Activated CD8-positive, alpha-beta memory T cell treated with anti-CD3 and anti-CD28 coated beads, Interleukin-2, amount 10 ng/mL, durations not matched to agents 7 days and 5 days (primary cell): ENCODE results near the gene SYT2. TPM values are rescaled to one million over a fixed set of nuclear protein-coding genes. Genes with fewer than 3 reads are reported as not detected.

Experiments
- ATAC-seq: fragments of 150-1000 bp; cut with Tn5 transposase; one replicate; pipeline ENCODE4 v1.10.0; 2021; ENCODE audit warnings: moderate library complexity
- CTCF ChIA-PET: fragments of 350-600 bp; sonication (Branson Sonifier 250); formaldehyde crosslinking; loops from one replicate; lab custom pipeline; 2021; ENCODE audit warnings: antibody characterized with exemption; lab: Charles Lee
- DNase-seq: peaks from one replicate; pipeline ENCODE4 v3.0.0-alpha.2; 2020
- H3K27ac Mint-ChIP-seq: one replicate; pipeline ENCODE4 v1.8.0; 2021; ENCODE audit warnings: mild to moderate bottlenecking, mixed read lengths
- H3K27me3 Mint-ChIP-seq: one replicate; pipeline ENCODE4 v1.8.0; 2021; ENCODE audit warnings: mixed read lengths
- H3K36me3 Mint-ChIP-seq: one replicate; pipeline ENCODE4 v1.8.0; 2021; ENCODE audit warnings: mild to moderate bottlenecking, mixed read lengths
- H3K4me1 Mint-ChIP-seq: one replicate; pipeline ENCODE4 v1.8.0; 2021; ENCODE audit warnings: mixed read lengths
- H3K4me3 Mint-ChIP-seq: one replicate; pipeline ENCODE4 v1.8.0; 2021; ENCODE audit warnings: mild to moderate bottlenecking, moderate library complexity, mixed read lengths
- H3K9me3 Mint-ChIP-seq: one replicate; pipeline ENCODE4 v1.8.0; 2022; ENCODE audit warnings: low read depth, mixed read lengths
- total RNA-seq, 2 experiments: library from RNA; stranded (reverse); gene quantifications; one replicate each; pipeline ENCODE4 v1.2.3, GENCODE V29; 2021

SYT2 gene
- total RNA-seq, 2 experiments from 2014 or later: not detected

- H3K9me3 Mint-ChIP-seq: no peaks in the 10 kb centered on the region
- H3K27me3 Mint-ChIP-seq: no peaks in the 10 kb centered on the region
- CTCF ChIA-PET: no interaction called here
- no peaks in the 10 kb centered on the region for H3K4me1 Mint-ChIP-seq
- no peak for ATAC-seq
- no peak overlapping the region for H3K27ac Mint-ChIP-seq
- H3K4me3 Mint-ChIP-seq: no peak overlapping the region
- DNase-seq: no peak
- no peaks in the 10 kb centered on the region for H3K36me3 Mint-ChIP-seq
Observed at GRCh38 chr1:202596638-202597037, 113.6 kb downstream of the SYT2 start.

- DNase-seq (no peak), ATAC-seq (no peak)
- Mint-ChIP-seq H3K27ac (no peak overlapping the region), H3K4me3 (no peak overlapping the region), H3K36me3 (no peaks in the 10 kb centered on the region), H3K9me3 (no peaks in the 10 kb centered on the region), H3K4me1 (no peaks in the 10 kb centered on the region), H3K27me3 (no peaks in the 10 kb centered on the region)
- CTCF ChIA-PET: no interaction called here
Observed at GRCh38 chr1:202593845-202594244, 116.4 kb downstream of the SYT2 start.

GRCh38 chr1:202592146-202592545, 118.1 kb downstream of the SYT2 start:
- CTCF ChIA-PET: no interaction called here
- no peak for ATAC-seq
- DNase-seq: no peak
- no peaks in the 10 kb centered on the region for H3K27me3 Mint-ChIP-seq
- H3K4me1 Mint-ChIP-seq: peaks cover 9% of the 10 kb centered on the region
- no peaks in the 10 kb centered on the region for H3K9me3 Mint-ChIP-seq
- H3K4me3 Mint-ChIP-seq: no peak overlapping the region
- H3K27ac Mint-ChIP-seq: no peak overlapping the region
- H3K36me3 Mint-ChIP-seq: no peaks in the 10 kb centered on the region

- Mint-ChIP-seq H3K27me3 (no peaks in the 10 kb centered on the region), H3K4me3 (no peak overlapping the region), H3K27ac (no peak overlapping the region), H3K36me3 (no peaks in the 10 kb centered on the region), H3K4me1 (peaks cover 12% of the 10 kb centered on the region), H3K9me3 (no peaks in the 10 kb centered on the region)
- no peak for ATAC-seq
- DNase-seq: no peak
- CTCF ChIA-PET: no interaction called here
Observed at GRCh38 chr1:202591515-202591914, 118.7 kb downstream of the SYT2 start.

- CTCF ChIA-PET: no interaction called here
- DNase-seq (no peak), ATAC-seq (no peak)
- no peaks in the 10 kb centered on the region for H3K36me3 Mint-ChIP-seq
- H3K4me1 Mint-ChIP-seq: peaks cover 17% of the 10 kb centered on the region
- no peak overlapping the region for H3K4me3 Mint-ChIP-seq
- H3K27ac Mint-ChIP-seq: no peak overlapping the region
- no peaks in the 10 kb centered on the region for H3K9me3 Mint-ChIP-seq
- no peaks in the 10 kb centered on the region for H3K27me3 Mint-ChIP-seq
Observed at GRCh38 chr1:202590975-202591411, 119.3 kb downstream of the SYT2 start.

GRCh38 chr1:202590126-202590525, 120.1 kb downstream of the SYT2 start:
- H3K27ac Mint-ChIP-seq: no peak overlapping the region
- no peaks in the 10 kb centered on the region for H3K36me3 Mint-ChIP-seq
- no peak for DNase-seq
- CTCF ChIA-PET: interaction anchor here (1.1 kb wide), 1 partner anchor 10 kb away, joined by 3 read pairs; no protein-coding TSS in a partner anchor
- no peak overlapping the region for H3K4me3 Mint-ChIP-seq
- no peaks in the 10 kb centered on the region for H3K27me3 Mint-ChIP-seq
- ATAC-seq: no peak
- H3K9me3 Mint-ChIP-seq: no peaks in the 10 kb centered on the region
- peaks cover 20% of the 10 kb centered on the region for H3K4me1 Mint-ChIP-seq

GRCh38 chr1:202589190-202589930, 120.9 kb downstream of the SYT2 start:
- Mint-ChIP-seq H3K9me3 (no peaks in the 10 kb centered on the region), H3K36me3 (no peaks in the 10 kb centered on the region), H3K27me3 (no peaks in the 10 kb centered on the region), H3K4me3 (no peak overlapping the region), H3K4me1 (peaks cover 20% of the 10 kb centered on the region), H3K27ac (no peak overlapping the region)
- ATAC-seq (no peak), DNase-seq (no peak)
- CTCF ChIA-PET: interaction anchor here (0.6 to 1.1 kb wide), 2 partner anchors 11 to 130 kb away, joined by 3 read pairs; no protein-coding TSS in a partner anchor

- no peaks in the 10 kb centered on the region for H3K27me3 Mint-ChIP-seq
- H3K36me3 Mint-ChIP-seq: no peaks in the 10 kb centered on the region
- no peak for DNase-seq
- ATAC-seq: no peak
- CTCF ChIA-PET: interaction anchor here (0.6 kb wide), 1 partner anchor 131 kb away, joined by 3 read pairs; no protein-coding TSS in a partner anchor
- no peak overlapping the region for H3K27ac Mint-ChIP-seq
- H3K4me1 Mint-ChIP-seq: peaks cover 20% of the 10 kb centered on the region
- H3K4me3 Mint-ChIP-seq: no peak overlapping the region
- H3K9me3 Mint-ChIP-seq: no peaks in the 10 kb centered on the region
Observed at GRCh38 chr1:202588503-202589189, 121.6 kb downstream of the SYT2 start.

GRCh38 chr1:202587859-202588485, 122.3 kb downstream of the SYT2 start:
- ATAC-seq (no peak), DNase-seq (no peak)
- no peaks in the 10 kb centered on the region for H3K27me3 Mint-ChIP-seq
- H3K27ac Mint-ChIP-seq: no peak overlapping the region
- H3K9me3 Mint-ChIP-seq: no peaks in the 10 kb centered on the region
- CTCF ChIA-PET: interaction anchor here (1.0 kb wide), 1 partner anchor 16 kb away, joined by 3 read pairs; no protein-coding TSS in a partner anchor
- H3K36me3 Mint-ChIP-seq: no peaks in the 10 kb centered on the region
- H3K4me1 Mint-ChIP-seq: peaks cover 20% of the 10 kb centered on the region
- H3K4me3 Mint-ChIP-seq: no peak overlapping the region

- H3K4me3 Mint-ChIP-seq: no peak overlapping the region
- no peak overlapping the region for H3K27ac Mint-ChIP-seq
- CTCF ChIA-PET: interaction anchor here (1.0 to 3.9 kb wide), 3 partner anchors 12 to 121 kb away, joined by 3 to 13 read pairs (median 3); no protein-coding TSS in a partner anchor
- peaks cover 20% of the 10 kb centered on the region for H3K4me1 Mint-ChIP-seq
- no peaks in the 10 kb centered on the region for H3K36me3 Mint-ChIP-seq
- H3K27me3 Mint-ChIP-seq: no peaks in the 10 kb centered on the region
- DNase-seq (no peak), ATAC-seq (no peak)
- no peaks in the 10 kb centered on the region for H3K9me3 Mint-ChIP-seq
Observed at GRCh38 chr1:202586871-202587270, 123.4 kb downstream of the SYT2 start.

GRCh38 chr1:202586018-202586821, 124.0 kb downstream of the SYT2 start:
- Mint-ChIP-seq H3K27me3 (no peaks in the 10 kb centered on the region), H3K36me3 (no peaks in the 10 kb centered on the region), H3K9me3 (no peaks in the 10 kb centered on the region), H3K4me1 (peaks cover 20% of the 10 kb centered on the region), H3K4me3 (no peak overlapping the region), H3K27ac (no peak overlapping the region)
- CTCF ChIA-PET: interaction anchor here (1.0 to 3.9 kb wide), 4 partner anchors 11 to 129 kb away, joined by 3 to 13 read pairs (median 3); no protein-coding TSS in a partner anchor
- no peak for DNase-seq
- no peak for ATAC-seq

- Mint-ChIP-seq H3K9me3 (no peaks in the 10 kb centered on the region), H3K27ac (no peak overlapping the region), H3K4me3 (no peak overlapping the region), H3K4me1 (peaks cover 20% of the 10 kb centered on the region), H3K27me3 (no peaks in the 10 kb centered on the region), H3K36me3 (no peaks in the 10 kb centered on the region)
- no peak for DNase-seq
- CTCF ChIA-PET: interaction anchor here (1.0 to 3.9 kb wide), 4 partner anchors 11 to 130 kb away, joined by 3 to 13 read pairs (median 3); no protein-coding TSS in a partner anchor
- no peak for ATAC-seq
Observed at GRCh38 chr1:202585590-202585933, 124.7 kb downstream of the SYT2 start.
